UCSD-AML1 (cell line): Measurements from ENCODE around the gene MYO7B.

Source experiments
- DNase-seq: peaks from one replicate; lab custom pipeline; 2025; ENCODE audit not compliant: unreplicated experiment; lab: John Stamatoyannopoulos, UW

The MYO7B gene

GRCh38 chr2:127624756-127625571 is 89.5 kb downstream of the MYO7B start:
- DNase-seq, result no peak

GRCh38 chr2:127625572-127625951 is 90.1 kb downstream of the MYO7B start:
- DNase-seq, result no peak

- no peak for DNase-seq
Observed at GRCh38 chr2:127626175-127626574, 90.7 kb downstream of the MYO7B start.

- no peak for DNase-seq
Observed at GRCh38 chr2:127626917-127627739, 91.6 kb downstream of the MYO7B start.

- DNase-seq, result no peak
Observed at GRCh38 chr2:127627740-127628571, 92.5 kb downstream of the MYO7B start.

GRCh38 chr2:127628767-127629614 is 93.5 kb downstream of the MYO7B start:
- no peak for DNase-seq

GRCh38 chr2:127629637-127630036 is 94.2 kb downstream of the MYO7B start:
- no peak for DNase-seq

- DNase-seq, result no peak
Observed at GRCh38 chr2:127630096-127630863, 94.8 kb downstream of the MYO7B start.

GRCh38 chr2:127630864-127631540 is 95.5 kb downstream of the MYO7B start:
- DNase-seq, result no peak

- no peak for DNase-seq
Observed at GRCh38 chr2:127631541-127631996, 96.1 kb downstream of the MYO7B start.

- no peak for DNase-seq
Observed at GRCh38 chr2:127631997-127632581, 96.6 kb downstream of the MYO7B start.

- DNase-seq, result no peak
Observed at GRCh38 chr2:127632592-127633489, 97.4 kb downstream of the MYO7B start.

GRCh38 chr2:127633556-127634065 is 98.1 kb downstream of the MYO7B start:
- DNase-seq, result no peak

- DNase-seq, result no peak
Observed at GRCh38 chr2:127634066-127634617, 98.7 kb downstream of the MYO7B start.

- no peak for DNase-seq
Observed at GRCh38 chr2:127634626-127635379, 99.3 kb downstream of the MYO7B start.
